Measurements from ENCODE around the gene STYXL1. TPM values are rescaled to one million over a fixed set of nuclear protein-coding genes. Genes with fewer than 3 reads are reported as not detected.

STYXL1 gene
- total RNA-seq, 1 experiment from 2014 or later = 21.3 TPM

DNA sequence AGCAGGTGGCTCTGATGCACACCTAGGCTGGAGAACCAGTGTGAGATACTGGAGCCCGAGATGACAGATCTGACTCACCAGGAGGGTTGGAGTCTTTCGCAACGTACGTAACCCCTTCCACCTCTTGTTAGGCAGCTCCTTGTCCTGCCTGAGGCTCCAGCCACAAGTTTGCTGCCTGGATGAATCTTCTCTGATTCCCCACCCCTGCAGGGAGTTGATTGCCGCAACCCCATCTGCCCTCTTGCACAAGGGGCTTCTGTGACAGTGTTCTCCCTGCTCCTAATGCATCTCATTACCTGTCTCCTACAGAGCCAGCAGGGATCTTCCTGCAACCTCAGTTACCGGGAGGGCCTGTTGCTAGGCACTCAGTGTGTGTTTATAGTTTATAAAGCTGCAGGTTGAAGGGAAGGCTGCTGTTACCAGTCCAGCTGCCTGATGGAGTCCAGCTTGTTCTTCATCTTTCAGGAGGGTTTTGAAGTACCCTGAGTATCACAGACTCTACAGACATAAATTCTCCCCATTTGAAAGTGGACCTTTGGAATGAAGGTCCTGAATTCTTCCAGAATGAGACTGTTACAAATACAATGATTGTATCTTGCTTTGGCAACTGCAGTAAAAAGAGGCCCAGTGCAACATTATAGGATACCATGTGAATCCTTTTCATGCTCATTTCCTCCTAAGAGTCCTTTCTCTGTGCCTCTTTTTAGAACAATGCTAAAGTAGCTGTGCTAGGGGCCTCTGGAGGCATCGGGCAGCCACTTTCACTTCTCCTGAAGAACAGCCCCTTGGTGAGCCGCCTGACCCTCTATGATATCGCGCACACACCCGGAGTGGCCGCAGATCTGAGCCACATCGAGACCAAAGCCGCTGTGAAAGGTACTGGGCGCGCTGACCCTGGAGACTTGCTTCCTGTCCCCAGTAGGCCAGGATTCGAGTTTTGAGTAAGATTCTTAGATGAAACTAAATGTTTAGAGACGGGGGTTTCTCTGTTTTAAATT is 6.6 kb upstream of the STYXL1 start:
- Mint-ChIP-seq H3K27ac (no peak overlapping the region; the same call in 1 of the 2 replicates), H3K36me3 (peaks cover 52% of the 10 kb centered on the region), H3K4me3 (no peak overlapping the region), H3K9me3 (no peaks in the 10 kb centered on the region), H3K27me3 (ENCODE audit: low read depth) (no peaks in the 10 kb centered on the region), H3K4me1 (peaks cover 28% of the 10 kb centered on the region)
- ATAC-seq (peak; percentile 83), DNase-seq (ENCODE audit: low spot score) (peak; percentile 22)
- TF ChIP-seq NFYB (CRISPR knock-in tag; conservative IDR thresholded peaks at IDR 0.05; ENCODE audit: low read depth) (no peak), ELF4 (CRISPR knock-in tag; IDR thresholded peaks at IDR 0.05; ENCODE audit: low read depth) (no peak), SMAD4 (CRISPR knock-in tag; IDR thresholded peaks at IDR 0.05) (no peak), ZNF138 (CRISPR knock-in tag; conservative IDR thresholded peaks at IDR 0.05) (no peak), PRRX2 (CRISPR knock-in tag; IDR thresholded peaks at IDR 0.05) (no peak), ATF1 (CRISPR knock-in tag; IDR thresholded peaks at IDR 0.05) (no peak), FOXJ3 (CRISPR knock-in tag; IDR thresholded peaks at IDR 0.05; ENCODE audit: borderline replicate concordance) (no peak), KAT7 (CRISPR knock-in tag; IDR thresholded peaks at IDR 0.05; ENCODE audit: borderline replicate concordance) (no peak), FOXK1 (CRISPR knock-in tag; IDR thresholded peaks at IDR 0.05) (no peak)
- TF ChIP-seq, protein P1, sequence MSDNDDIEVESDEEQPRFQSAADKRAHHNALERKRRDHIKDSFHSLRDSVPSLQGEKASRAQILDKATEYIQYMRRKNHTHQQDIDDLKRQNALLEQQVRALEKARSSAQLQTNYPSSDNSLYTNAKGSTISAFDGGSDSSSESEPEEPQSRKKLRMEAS (CRISPR knock-in tag; IDR thresholded peaks at IDR 0.05) = no peak
- TF ChIP-seq, protein P2, sequence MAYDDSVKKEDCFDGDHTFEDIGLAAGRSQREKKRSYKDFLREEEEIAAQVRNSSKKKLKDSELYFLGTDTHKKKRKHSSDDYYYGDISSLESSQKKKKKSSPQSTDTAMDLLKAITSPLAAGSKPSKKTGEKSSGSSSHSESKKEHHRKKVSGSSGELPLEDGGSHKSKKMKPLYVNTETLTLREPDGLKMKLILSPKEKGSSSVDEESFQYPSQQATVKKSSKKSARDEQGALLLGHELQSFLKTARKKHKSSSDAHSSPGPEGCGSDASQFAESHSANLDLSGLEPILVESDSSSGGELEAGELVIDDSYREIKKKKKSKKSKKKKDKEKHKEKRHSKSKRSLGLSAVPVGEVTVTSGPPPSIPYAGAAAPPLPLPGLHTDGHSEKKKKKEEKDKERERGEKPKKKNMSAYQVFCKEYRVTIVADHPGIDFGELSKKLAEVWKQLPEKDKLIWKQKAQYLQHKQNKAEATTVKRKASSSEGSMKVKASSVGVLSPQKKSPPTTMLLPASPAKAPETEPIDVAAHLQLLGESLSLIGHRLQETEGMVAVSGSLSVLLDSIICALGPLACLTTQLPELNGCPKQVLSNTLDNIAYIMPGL (CRISPR knock-in tag; IDR thresholded peaks at IDR 0.05) = no peak
- TF ChIP-seq, protein P3, sequence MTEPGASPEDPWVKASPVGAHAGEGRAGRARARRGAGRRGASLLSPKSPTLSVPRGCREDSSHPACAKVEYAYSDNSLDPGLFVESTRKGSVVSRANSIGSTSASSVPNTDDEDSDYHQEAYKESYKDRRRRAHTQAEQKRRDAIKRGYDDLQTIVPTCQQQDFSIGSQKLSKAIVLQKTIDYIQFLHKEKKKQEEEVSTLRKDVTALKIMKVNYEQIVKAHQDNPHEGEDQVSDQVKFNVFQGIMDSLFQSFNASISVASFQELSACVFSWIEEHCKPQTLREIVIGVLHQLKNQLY (CRISPR knock-in tag; IDR thresholded peaks at IDR 0.05) = no peak
- ChIA-PET POLR2A (no interaction called here), CTCF (interaction anchor here (0.5 kb wide), 1 partner anchor 1987 kb away, joined by 5 read pairs; no protein-coding TSS in a partner anchor)

DNA sequence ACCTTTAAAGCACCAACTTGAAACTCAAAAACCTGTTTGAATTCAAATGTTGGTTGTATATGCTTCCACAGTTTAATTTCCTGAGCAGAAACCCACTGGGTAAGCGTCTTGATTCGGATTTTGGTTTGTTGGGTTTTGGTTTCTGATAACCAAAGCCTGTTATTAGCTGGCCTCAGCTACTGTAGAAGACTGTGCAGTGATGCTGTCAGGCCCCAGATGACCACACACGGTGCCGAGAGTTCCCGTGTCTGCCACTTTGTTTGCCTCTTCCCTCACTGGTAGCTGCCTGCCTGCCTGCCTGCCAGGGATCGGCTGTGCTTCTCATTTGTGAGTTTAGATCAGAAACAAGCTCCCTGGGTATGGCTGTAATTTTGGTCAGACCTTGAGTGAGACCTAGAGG is 5.7 kb upstream of the STYXL1 start:
- H3K27ac Mint-ChIP-seq = no peak overlapping the region; the same call in 1 of the 2 replicates
- no peak overlapping the region for H3K4me3 Mint-ChIP-seq
- no peaks in the 10 kb centered on the region for H3K9me3 Mint-ChIP-seq
- ATAC-seq (no peak), DNase-seq (ENCODE audit: low spot score) (no peak)
- ChIA-PET POLR2A (no interaction called here), CTCF (no interaction called here)
- peaks cover 33% of the 10 kb centered on the region for H3K4me1 Mint-ChIP-seq
- no peaks in the 10 kb centered on the region for H3K27me3 Mint-ChIP-seq (ENCODE audit: low read depth)
- peaks cover 48% of the 10 kb centered on the region for H3K36me3 Mint-ChIP-seq
- TF ChIP-seq ZNF423 (CRISPR knock-in tag; IDR thresholded peaks at IDR 0.05) = no peak
- TF ChIP-seq TEAD1 (CRISPR knock-in tag; IDR thresholded peaks at IDR 0.05) = no peak
- TF ChIP-seq ZNF121 (CRISPR knock-in tag; IDR thresholded peaks at IDR 0.05) = no peak
- TF ChIP-seq HMGA2 (CRISPR knock-in tag; IDR thresholded peaks at IDR 0.05) = no peak
- TF ChIP-seq SMAD4 (CRISPR knock-in tag; IDR thresholded peaks at IDR 0.05) = no peak
- TF ChIP-seq ZNF317 (CRISPR knock-in tag; IDR thresholded peaks at IDR 0.05; ENCODE audit: borderline replicate concordance, low read depth) = no peak
- TF ChIP-seq, protein P4, sequence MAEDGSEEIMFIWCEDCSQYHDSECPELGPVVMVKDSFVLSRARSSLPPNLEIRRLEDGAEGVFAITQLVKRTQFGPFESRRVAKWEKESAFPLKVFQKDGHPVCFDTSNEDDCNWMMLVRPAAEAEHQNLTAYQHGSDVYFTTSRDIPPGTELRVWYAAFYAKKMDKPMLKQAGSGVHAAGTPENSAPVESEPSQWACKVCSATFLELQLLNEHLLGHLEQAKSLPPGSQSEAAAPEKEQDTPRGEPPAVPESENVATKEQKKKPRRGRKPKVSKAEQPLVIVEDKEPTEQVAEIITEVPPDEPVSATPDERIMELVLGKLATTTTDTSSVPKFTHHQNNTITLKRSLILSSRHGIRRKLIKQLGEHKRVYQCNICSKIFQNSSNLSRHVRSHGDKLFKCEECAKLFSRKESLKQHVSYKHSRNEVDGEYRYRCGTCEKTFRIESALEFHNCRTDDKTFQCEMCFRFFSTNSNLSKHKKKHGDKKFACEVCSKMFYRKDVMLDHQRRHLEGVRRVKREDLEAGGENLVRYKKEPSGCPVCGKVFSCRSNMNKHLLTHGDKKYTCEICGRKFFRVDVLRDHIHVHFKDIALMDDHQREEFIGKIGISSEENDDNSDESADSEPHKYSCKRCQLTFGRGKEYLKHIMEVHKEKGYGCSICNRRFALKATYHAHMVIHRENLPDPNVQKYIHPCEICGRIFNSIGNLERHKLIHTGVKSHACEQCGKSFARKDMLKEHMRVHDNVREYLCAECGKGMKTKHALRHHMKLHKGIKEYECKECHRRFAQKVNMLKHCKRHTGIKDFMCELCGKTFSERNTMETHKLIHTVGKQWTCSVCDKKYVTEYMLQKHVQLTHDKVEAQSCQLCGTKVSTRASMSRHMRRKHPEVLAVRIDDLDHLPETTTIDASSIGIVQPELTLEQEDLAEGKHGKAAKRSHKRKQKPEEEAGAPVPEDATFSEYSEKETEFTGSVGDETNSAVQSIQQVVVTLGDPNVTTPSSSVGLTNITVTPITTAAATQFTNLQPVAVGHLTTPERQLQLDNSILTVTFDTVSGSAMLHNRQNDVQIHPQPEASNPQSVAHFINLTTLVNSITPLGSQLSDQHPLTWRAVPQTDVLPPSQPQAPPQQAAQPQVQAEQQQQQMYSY (CRISPR knock-in tag; IDR thresholded peaks at IDR 0.05) = no peak
- TF ChIP-seq ZNF263 (CRISPR knock-in tag; IDR thresholded peaks at IDR 0.05; ENCODE audit: low read depth) = no peak
- TF ChIP-seq, protein P5, sequence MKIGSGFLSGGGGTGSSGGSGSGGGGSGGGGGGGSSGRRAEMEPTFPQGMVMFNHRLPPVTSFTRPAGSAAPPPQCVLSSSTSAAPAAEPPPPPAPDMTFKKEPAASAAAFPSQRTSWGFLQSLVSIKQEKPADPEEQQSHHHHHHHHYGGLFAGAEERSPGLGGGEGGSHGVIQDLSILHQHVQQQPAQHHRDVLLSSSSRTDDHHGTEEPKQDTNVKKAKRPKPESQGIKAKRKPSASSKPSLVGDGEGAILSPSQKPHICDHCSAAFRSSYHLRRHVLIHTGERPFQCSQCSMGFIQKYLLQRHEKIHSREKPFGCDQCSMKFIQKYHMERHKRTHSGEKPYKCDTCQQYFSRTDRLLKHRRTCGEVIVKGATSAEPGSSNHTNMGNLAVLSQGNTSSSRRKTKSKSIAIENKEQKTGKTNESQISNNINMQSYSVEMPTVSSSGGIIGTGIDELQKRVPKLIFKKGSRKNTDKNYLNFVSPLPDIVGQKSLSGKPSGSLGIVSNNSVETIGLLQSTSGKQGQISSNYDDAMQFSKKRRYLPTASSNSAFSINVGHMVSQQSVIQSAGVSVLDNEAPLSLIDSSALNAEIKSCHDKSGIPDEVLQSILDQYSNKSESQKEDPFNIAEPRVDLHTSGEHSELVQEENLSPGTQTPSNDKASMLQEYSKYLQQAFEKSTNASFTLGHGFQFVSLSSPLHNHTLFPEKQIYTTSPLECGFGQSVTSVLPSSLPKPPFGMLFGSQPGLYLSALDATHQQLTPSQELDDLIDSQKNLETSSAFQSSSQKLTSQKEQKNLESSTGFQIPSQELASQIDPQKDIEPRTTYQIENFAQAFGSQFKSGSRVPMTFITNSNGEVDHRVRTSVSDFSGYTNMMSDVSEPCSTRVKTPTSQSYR (CRISPR knock-in tag; IDR thresholded peaks at IDR 0.05) = no peak
- TF ChIP-seq ZNF416 (CRISPR knock-in tag; IDR thresholded peaks at IDR 0.05) = no peak
- TF ChIP-seq, protein P6, sequence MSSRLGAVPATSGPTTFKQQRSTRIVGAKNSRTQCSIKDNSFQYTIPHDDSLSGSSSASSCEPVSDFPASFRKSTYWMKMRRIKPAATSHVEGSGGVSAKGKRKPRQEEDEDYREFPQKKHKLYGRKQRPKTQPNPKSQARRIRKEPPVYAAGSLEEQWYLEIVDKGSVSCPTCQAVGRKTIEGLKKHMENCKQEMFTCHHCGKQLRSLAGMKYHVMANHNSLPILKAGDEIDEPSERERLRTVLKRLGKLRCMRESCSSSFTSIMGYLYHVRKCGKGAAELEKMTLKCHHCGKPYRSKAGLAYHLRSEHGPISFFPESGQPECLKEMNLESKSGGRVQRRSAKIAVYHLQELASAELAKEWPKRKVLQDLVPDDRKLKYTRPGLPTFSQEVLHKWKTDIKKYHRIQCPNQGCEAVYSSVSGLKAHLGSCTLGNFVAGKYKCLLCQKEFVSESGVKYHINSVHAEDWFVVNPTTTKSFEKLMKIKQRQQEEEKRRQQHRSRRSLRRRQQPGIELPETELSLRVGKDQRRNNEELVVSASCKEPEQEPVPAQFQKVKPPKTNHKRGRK (CRISPR knock-in tag; IDR thresholded peaks at IDR 0.05; ENCODE audit: borderline replicate concordance) = no peak
- TF ChIP-seq, protein P7, sequence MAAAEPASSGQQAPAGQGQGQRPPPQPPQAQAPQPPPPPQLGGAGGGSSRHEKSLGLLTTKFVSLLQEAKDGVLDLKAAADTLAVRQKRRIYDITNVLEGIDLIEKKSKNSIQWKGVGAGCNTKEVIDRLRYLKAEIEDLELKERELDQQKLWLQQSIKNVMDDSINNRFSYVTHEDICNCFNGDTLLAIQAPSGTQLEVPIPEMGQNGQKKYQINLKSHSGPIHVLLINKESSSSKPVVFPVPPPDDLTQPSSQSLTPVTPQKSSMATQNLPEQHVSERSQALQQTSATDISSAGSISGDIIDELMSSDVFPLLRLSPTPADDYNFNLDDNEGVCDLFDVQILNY (CRISPR knock-in tag; IDR thresholded peaks at IDR 0.05) = no peak

All from WTC11 (cell line).